HEK293 (cell line): ENCODE data around the gene CADPS2.

Experiments
- CTCF ChIP-seq: fragments of 450-650 bp; formaldehyde crosslinking; IDR thresholded peaks from 2 replicates; pipeline ENCODE4 v1.5.1; 2016; ENCODE audit warnings: missing biosample characterization, missing genetic modification characterization
- HOXD13 ChIP-seq: sonication (generic); formaldehyde crosslinking; IDR thresholded peaks from 2 replicates; pipeline ENCODE4 v1.8.0; 2022; ENCODE audit warnings: missing genetic modification reagents, borderline replicate concordance
- KLF1 ChIP-seq: fragments of 450-650 bp; formaldehyde crosslinking; IDR thresholded peaks from 2 replicates; pipeline ENCODE4 v1.5.1; 2016; ENCODE audit warnings: missing biosample characterization, missing genetic modification characterization
- SP3 ChIP-seq: fragments of 450-650 bp; formaldehyde crosslinking; IDR thresholded peaks from 2 replicates; pipeline ENCODE4 v1.5.1; 2016; ENCODE audit warnings: missing biosample characterization, missing genetic modification characterization
- TRIM28 ChIP-seq: IDR thresholded peaks from 2 replicates; pipeline ENCODE4 v1.6.1; 2011; ENCODE audit warnings: low read length, control low read depth, borderline replicate concordance
- ZNF184 ChIP-seq: fragments of 450-650 bp; IDR thresholded peaks from 2 replicates; pipeline ENCODE4 v1.5.1; 2018; ENCODE audit warnings: missing biosample characterization, mild to moderate bottlenecking, missing genetic modification characterization
- ZNF274 ChIP-seq, 2 experiments: fragments of 200-500 bp in 1 of 2; fragments of 450-650 bp in 1 of 2; sonication (Bioruptor generic) in 1 of 2; formaldehyde crosslinking in 1 of 2; IDR thresholded peaks; 2 replicates each; pipeline versions ENCODE4 v1.5.1 to v1.6.1; 2014 to 2016; ENCODE audit warnings: borderline replicate concordance in 1 of 2, inconsistent platforms in 1 of 2, low read length in 1 of 2, missing biosample characterization in 1 of 2, missing genetic modification characterization in 1 of 2
- ZNF530 ChIP-seq: fragments of 450-650 bp; formaldehyde crosslinking; IDR thresholded peaks from 2 replicates; pipeline ENCODE4 v1.5.1; 2016; ENCODE audit warnings: low read depth, missing biosample characterization, missing genetic modification characterization
- ZNF792 ChIP-seq: fragments of 450-650 bp; formaldehyde crosslinking; IDR thresholded peaks from 2 replicates; pipeline ENCODE4 v1.5.1; 2016; ENCODE audit warnings: missing biosample characterization, missing genetic modification characterization
- ZSCAN23 ChIP-seq: fragments of 450-650 bp; formaldehyde crosslinking; IDR thresholded peaks from 2 replicates; pipeline ENCODE4 v1.5.1; 2016; ENCODE audit warnings: missing biosample characterization, missing genetic modification characterization
- TF ChIP-seq, protein P1 (sequence below): fragments of 450-650 bp; formaldehyde crosslinking; IDR thresholded peaks from 2 replicates; pipeline ENCODE4 v1.5.1; 2016; ENCODE audit warnings: missing biosample characterization, missing genetic modification characterization

- TF ChIP-seq ZNF274 (IDR thresholded peaks at IDR 0.05; ENCODE audit: low read length) (no peak), ZNF274 (tag by site-specific recombination; IDR thresholded peaks at IDR 0.05; ENCODE audit: borderline replicate concordance) (no peak), CTCF (tag by site-specific recombination) (no peak), SP3 (tag by site-specific recombination) (no peak), HOXD13 (CRISPR knock-in tag) (no peak), ZNF792 (tag by site-specific recombination) (no peak), ZNF530 (no peak), KLF1 (tag by site-specific recombination) (no peak), ZNF184 (no peak), TRIM28 (no peak), ZSCAN23 (no peak)
- TF ChIP-seq, protein P1, sequence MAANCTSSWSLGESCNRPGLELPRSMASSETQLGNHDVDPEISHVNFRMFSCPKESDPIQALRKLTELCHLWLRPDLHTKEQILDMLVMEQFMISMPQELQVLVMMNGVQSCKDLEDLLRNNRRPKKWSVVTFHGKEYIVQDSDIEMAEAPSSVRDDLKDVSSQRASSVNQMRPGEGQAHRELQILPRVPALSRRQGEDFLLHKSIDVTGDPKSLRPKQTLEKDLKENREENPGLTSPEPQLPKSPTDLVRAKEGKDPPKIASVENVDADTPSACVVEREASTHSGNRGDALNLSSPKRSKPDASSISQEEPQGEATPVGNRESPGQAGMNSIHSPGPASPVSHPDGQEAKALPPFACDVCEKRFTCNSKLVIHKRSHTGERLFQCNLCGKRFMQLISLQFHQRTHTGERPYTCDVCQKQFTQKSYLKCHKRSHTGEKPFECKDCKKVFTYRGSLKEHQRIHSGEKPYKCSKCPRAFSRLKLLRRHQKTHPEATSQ, result no peak
Observed at GRCh38 chr7:122738947-122739346, 147.3 kb downstream of the CADPS2 start.
